ENCODE results near the gene IPPK.

IPPK gene

DNA sequence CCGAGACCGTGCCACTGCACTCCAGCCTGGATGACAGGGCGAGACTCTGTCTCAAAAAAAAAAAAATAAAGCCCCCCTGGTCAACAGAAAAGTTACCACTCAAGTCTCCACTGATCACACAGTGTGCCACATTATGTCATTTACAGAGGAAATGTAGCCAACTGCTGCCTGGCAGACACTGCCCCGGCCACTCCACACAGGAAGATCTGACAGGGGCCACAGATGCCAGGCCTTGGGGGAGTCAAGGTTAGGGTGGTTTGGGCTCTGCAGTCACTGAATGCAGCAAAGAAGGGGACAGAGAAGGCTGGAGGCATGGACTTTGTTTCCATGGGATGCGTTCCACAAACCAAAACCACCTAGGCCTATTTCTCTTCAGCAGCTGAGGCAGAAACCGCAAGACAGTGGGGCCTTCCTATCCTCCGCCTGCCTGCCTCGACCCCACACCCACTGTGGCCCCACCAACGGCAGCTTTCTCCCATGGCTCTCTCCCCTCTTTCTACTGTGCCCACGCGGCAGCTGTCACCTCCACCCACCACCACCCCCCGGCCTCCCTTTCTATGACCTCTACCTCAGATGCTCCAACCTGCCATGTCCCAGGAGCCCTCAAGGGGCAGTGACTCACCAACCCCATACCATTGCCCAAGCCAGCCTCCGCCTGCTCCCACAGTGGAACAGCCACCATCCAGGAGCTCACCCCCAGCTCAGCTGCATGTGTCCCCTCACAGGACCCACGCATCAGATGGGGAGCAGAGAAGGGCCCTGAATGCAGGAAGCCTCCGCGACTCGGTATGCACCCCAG, 12.4 kb downstream of the IPPK start:
- DNase-seq (ENCODE audit: low read depth in 2 of 2, low spot score in 1 of 2) = no peak

DNA sequence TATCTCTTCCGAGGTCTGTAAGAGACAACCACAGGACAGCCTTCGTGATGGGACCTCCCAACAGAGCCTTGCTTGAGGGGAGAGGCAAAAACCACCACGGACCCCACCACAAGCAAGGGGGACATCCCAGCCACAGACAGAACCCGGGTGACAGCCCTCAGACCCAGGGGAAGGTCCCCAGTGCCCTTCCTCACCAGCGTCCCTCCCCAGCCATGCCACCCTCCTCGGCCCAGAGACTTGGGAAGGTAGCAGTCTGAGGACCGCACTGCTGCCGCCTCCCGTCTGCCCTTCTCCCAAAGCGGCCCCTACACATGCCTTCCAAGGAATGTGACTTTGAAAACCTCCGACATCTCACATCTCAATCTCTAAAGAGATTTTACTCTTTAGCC, 13.4 kb downstream of the IPPK start:
- no peak for DNase-seq (ENCODE audit: low read depth in 2 of 2, low spot score in 1 of 2)

DNA sequence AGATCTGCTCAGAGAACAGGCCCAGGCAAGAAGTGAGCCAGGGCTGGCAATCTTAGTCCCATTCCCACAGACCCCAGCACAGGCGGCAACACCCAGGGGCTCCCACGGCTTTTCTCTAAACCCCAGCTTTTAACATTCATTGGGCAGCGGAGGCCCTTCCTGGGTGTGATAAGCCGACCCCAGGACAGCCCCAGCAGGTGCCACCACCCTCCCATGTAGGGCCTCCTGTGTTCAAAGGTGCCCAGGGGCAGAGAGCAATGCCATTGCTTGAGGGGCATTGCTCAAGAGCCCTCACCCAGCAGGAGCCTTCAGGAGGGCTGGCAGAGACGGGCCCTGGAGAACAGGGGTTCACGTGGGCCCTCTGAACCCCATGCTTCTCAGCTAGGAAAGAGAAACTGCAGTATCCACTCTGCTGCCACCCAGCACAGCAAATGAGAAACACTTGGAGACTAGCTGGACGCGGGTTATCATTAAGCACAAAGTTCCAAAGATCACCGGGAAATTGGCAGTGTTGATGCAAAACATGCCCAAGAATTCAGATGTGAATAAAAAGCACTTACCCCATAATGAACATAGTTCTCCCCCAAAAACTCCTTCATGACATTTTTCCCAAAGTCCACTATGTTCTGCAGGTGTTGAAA, 13.9 kb downstream of the IPPK start:
- no peak for DNase-seq (ENCODE audit: low read depth in 2 of 2, low spot score in 1 of 2)

DNA sequence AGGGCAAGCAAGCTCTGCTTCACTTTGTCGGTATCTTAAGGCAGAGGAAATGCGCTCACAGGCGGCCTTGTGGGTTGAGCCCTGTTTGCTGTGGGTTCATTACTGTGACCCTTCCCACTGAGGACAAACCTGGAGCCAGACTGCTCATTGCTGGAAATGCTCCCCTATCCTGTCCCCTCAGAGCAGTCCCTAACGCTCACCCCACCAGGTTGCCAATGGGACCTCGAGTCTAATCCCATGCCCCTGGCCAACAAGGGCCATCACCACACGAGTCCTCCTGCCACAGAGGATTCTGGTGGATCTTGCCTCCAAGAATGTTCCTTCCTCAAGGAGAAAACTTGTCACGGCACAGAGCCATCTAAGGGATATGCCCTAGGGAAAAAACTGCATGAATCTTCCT, 14.6 kb downstream of the IPPK start:
- no peak for DNase-seq (ENCODE audit: low read depth in 2 of 2, low spot score in 1 of 2)

DNA sequence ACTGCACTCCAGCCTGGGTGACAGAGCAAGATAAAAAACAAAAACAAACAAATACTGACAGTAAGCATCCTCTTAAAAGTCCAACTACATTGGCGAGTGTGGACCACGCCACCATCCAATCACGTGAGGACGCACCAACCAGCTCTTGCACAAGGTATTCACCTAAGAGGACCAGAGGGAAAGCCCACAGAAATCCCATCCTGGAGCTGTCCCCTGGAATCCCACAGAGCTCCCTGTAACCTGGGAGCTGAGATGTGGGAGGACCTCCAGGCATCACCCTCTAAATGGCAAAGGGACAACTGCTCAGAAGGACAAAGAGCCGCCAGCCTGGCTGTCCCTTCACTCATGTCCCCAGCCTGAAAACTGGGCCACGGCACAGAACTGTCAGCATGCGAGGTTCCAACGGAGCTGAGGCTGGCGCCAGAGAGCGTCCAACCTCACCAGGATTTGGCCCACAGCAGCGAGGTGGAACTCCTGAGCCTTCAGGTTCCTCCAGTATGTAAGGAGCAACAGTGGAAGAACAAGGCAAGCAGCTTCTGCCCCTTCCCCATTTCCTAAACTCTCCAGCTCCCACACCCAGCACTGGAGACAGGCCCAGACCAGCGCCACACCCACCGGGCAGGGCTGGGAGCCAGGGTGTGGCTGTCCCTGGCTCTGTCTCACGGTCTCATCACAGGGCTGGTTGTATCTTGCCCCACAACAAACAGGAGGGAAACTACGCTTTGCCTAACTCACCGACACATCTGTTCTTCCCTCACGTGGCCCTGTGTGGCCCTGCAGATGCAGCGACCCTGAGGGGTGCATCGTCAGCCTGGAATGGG, 15.2 kb downstream of the IPPK start:
- no peak for DNase-seq (ENCODE audit: low read depth in 2 of 2, low spot score in 1 of 2)

DNA sequence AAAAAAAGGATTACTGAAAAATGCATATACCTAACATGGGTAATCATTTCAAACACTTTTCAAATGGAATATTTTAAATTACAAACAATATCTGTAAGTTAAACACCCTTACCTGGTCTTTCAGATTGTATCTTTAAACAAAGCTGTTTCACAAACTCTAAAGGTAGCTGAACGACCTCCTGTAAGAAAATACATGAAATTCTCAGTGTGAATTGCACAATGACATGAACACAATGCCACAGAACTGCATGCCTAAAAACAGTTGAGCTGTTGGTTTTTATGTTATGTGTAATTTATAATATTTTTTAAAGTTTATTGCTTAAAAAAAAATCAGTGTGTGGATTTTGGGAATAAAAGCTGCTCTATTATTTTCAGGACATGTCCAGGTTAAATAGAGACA, 17.5 kb downstream of the IPPK start:
- DNase-seq (ENCODE audit: low read depth in 2 of 2, low spot score in 1 of 2) = no peak

DNA sequence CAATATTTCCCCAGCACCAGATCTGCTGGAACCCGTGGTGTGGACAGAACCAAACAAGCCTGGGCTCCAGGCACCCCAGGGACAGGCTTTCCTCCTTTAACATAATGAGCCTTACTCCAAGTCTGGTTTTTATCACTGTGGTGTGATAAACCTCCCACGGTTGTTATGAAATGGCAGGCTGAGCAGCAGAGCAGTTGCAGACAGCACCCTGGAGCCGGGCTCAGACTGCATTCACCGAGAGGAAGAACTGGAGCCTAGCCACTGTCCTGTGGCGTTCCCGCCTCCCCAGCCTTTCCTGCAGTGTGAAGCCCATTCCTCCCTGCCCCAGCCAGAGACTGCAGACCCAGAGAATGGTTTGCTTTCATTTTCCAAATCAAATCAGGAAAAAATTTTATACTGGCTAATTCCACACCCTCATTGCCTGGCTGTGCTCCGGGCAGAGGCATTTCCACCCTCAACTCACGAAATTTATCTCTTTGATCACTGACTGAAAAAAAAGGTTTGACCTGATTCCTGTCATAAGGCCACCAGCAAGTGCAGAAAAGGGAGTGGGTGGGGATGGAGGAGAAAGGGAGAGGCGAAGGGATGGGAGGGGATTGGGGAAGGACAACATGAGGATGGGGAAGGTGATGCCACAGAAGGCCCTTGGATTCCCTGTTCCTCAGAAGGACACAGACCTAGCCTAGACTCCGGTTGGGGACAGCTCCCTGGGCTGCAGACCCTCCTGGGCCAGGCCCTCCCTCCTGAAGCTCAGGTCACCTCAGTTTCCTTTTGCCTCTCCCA, 18.9 kb downstream of the IPPK start:
- DNase-seq (ENCODE audit: low read depth in 2 of 2, low spot score in 1 of 2) = no peak

DNA sequence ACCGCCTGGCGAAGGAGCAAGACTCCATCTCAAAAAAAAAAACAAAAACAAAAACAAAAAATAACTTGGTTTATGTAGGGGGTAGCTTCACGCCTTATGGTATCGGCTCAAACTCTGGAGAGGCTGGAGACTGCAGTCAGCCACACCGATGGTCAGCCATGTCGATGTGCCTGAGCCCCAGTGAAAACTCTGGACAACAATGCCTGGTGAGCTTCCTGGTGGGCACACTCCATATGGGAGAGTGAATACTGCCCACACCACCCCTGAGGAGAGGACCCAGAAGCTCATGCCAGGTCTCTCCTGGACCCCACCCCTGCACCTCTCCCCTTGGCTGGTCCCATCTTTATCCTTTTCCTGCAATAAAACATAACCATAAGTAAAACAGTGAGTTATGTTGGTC, 19.6 kb downstream of the IPPK start:
- DNase-seq (ENCODE audit: low read depth in 2 of 2, low spot score in 1 of 2) = no peak

DNA sequence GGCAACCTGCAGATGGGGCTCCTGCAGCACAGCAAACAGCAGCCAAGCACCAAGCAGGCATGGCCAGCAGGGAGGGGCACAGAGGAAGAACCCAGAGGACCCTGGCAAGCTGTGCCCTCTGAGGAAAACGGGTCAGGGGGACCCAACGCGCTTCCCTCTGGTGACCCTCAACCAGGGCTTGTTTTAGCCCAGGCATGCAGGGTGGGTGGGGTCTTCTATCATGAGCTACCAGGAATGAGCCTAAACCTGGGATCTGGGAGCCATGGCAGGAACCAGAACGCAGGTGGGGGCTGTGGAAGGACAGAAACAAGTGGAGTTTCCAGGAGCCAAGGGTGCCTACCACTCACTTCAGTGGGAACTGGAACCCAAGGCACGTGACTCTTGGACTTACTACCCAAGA, 20.9 kb downstream of the IPPK start:
- DNase-seq (ENCODE audit: low read depth in 2 of 2, low spot score in 1 of 2) = no peak

DNA sequence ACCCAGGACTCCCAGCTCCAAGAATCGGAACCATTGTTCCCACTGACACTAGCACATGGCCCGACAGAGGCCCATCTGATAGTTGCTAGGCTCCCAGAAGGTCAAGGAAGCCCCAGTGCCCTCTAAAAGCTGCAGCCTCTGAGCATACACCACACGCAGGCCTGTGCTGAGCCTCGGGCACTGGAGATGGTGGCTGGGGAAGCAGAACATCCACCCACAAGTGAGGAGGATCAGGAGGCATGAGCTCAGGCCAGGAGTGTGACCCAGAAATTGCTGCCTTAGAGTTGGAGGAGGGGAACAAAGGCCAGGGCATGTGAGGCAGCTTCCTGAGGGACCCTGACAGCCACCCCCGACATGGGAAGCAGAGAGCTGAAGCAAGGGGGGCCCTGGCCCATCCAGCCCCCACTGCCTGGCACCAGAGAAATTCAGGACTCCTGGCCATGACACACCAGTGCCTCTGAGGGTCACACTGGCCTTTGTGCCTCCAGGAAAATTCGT, 21.4 kb downstream of the IPPK start:
- DNase-seq (ENCODE audit: low read depth in 2 of 2, low spot score in 1 of 2) = no peak

DNA sequence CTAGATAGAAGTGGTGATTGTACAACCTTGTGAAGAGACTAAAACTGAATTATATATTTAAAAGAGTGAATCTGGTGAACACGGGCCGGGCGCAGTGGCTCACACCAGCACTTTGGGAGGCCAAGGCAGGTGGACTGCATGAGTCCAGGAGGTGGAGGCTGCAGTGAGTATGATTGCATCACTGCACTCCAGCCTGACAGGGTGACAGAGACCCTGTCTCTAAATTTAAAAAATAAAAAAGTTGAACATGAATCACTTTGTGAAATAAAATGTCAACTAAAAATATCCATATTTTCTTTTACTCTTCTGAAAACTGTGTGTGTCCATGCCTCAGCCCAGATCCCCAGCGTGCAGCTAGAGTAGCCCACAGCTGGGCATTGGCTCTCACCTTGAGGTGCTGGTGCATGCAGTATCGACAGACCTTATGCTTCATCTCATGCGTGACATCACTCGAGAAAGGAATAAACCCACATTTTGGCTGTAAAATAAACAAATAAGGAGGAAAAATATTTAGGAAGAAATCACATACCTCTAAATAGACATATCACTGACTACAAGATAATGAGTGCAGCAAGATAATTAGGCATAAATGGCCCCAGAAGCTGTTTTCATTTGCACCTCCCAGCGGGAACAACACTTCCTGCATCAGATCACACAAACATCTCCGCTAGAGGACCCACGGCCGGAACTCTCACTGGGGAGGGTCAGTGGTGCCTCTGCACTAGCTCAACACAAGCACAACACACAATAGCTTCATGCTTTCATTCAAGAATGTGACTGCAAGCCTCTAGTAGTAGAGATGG, 22.1 kb downstream of the IPPK start:
- DNase-seq (ENCODE audit: low read depth in 2 of 2, low spot score in 1 of 2) = no peak

DNA sequence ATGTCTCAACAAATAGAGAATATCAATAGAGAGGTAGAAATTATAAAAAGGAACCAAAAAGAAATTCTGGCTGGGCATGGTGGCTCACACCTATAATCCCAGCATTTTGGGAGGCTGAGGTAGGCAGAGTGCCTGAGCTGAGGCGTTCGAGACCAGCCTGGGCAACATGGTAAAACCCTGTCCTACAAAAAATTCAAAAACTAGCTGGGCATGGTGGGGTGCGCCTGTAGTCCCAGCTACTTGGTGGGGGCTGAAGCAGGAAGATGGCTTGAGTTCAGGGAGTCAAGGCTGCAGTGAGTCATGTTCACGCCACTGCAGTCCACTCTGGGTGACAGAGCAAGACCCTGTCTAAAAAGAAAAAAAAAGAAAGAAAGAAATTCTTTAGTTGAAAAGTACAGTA, 24.9 kb downstream of the IPPK start:
- DNase-seq (ENCODE audit: low read depth in 2 of 2, low spot score in 1 of 2) = no peak

DNA sequence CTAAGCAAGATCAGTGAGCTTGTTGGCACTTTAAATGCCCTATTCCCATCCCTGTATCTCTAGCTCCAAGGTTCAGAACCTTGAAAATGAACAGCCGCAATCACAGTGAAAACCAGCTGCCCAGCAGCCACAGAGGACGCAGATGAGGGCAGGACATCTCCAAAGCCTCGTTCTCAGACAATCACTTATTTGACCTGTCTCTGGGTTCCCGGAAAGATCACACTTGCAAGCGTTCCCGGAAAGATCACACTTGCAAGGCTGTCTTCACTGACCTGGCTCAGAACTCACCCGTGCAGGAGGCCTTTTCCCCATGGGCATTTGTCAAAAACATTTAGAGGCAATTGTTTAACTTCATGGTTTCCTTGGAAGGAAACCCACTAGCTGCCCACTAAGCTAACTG, 25.7 kb downstream of the IPPK start:
- no peak for DNase-seq (ENCODE audit: low read depth in 2 of 2, low spot score in 1 of 2)

DNA sequence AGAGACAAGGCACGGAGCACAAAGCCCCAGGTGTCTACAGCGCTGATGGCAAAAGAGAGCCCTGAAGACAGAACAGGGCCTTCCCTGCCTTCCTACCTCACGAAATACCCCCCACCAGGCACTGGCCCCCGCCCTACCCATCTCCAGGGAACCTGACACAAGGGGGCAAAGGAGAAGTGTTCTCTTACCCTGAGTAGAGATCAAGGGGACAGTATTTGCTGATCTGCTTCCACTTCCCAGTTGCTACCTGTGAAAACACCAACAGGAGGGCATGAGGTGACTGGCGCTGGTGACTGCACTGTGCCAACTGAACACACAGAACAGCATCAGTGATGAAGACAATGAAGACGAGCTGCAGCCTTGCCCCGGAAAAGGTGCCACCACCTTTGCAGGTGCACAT, 27.4 kb downstream of the IPPK start:
- no peak for DNase-seq (ENCODE audit: low read depth in 2 of 2, low spot score in 1 of 2)

DNA sequence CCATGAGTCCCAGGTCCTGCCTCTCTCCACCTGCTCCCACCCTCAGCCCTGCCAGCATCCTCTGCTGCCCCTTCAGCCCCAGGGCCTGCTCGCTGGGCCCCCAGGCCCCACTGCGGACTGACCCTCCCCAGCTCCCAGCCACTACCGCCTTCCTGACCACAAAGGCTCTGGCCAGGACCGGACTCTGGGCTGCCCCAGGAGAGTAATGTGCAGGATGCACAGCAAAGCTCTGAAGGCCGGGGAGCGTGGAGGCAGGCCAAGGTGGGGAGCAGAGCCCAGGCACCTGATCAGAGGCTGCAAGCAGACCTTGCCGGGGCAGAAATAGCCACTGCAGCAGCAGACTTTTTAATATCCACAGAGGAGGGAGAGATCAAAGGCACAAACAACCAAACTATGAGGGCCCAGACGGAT, 27.9 kb downstream of the IPPK start:
- DNase-seq (ENCODE audit: low read depth in 2 of 2, low spot score in 1 of 2) = no peak

DNA sequence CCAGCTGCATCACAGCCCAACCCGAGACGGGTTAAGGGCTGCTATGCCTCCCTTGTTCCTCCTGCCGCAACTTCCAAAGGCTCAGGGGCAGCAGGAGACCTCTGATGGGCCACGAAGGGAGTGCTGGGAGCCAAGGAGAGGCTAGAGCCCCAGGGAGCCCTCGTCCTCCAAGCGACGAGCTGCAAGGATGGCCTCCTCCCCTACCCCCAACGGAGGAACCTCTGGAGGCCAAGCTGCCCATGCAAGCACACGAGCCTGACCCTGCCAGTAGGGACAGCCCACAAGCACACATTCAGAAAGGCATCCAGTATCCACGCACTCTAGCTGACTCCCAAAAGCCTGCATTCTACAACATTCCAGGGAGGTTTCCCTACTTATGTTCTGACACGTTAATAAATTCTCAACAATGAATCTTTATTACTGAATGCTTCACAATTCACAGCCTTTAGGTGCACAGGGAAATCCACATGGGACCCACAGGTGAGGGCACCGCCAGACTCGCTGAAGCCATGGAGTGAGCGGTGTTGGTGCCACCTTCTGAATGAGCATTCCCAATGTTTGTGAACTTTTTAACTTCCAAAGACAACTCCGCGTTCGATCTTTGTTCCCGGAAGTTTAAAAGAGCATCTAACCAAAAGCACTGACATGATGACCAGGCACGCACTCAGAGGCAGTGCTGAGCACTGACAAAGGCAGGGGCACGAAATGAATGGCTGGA, 28.7 kb downstream of the IPPK start:
- no peak for DNase-seq (ENCODE audit: low read depth in 2 of 2, low spot score in 1 of 2)

DNA sequence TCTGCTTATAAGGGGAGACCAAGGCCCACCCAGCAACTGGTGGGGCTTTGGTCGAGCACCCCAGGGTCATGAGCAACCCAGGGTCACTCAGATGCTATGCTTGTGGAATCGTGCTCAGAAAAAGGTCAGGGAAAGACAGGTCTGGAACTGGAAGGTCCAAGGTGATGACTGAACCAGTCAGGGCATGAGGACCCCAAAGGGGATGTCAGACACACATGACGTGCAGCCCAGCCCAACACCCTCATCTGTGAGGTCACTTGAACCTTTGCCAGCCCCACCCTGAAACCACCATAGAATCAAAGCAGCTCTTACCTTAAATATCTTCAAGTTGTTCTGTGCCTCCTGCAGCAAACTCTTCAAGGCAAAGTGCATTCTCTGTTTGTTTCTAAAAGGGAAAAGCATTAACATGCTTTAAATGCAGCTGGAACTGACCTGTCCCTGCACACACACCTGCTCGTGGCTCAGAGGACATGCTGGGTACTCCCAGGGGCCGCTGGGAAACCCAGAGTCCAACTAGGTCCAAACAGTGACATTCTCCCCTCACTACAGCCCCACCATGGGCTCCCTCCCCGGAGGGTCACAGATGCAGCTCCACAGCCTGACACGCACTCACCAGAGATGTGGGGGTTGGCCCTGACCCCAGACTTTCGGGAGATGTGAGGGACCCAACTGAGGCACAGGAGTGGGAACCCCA, 29.4 kb downstream of the IPPK start:
- no peak for DNase-seq (ENCODE audit: low read depth in 2 of 2, low spot score in 1 of 2)

DNA sequence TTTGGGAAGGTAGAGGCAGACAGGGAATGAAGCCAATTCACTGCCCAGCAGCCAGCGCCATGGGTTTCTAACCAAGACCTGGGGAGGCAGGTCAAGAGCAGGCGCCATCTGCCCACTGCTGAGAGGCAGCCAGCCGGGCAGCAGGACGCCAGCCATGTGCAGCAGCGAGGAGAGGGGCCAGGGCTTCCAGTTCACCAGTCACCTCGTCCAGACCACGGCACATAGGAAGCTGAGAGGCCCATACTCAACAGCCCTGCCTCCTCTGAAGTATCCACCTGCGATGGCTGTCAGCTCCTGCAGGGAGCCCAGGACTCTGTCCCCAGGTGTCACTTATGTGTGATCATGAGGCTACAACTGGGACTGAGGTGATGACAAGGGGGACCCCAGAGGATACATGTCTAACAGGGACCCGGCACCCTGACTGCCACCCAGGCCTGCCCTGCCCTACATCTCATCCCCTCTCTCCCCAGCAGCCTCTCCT, 30.1 kb downstream of the IPPK start:
- DNase-seq (ENCODE audit: low read depth in 2 of 2, low spot score in 1 of 2) = no peak

DNA sequence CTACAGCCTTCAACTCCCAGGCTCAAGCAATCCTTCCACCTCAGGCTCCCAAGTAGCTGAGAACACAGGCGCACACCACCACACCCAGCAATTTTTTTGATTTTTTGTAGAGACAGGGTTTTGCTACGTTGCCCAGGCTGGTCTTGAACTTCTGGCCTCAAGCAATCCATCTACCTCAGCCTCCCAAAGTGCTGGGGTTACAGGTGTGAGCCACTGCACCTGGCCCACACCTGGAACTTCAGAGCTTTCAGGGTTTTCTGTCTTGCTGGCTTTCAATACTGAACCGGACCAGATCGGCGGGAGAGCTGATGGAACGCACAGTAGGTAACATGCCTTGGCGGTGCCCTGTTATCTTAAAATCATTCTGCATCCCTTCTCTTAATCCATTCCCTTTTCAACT, 30.8 kb downstream of the IPPK start:
- no peak for DNase-seq (ENCODE audit: low read depth in 2 of 2, low spot score in 1 of 2)

All from stimulated activated CD8-positive, alpha-beta memory T cell treated with anti-CD3 and anti-CD28 coated beads, Interleukin-4, amount 100 ng/mL, for 4 hours (primary cell).